ENCODE results near the gene RGS3. TPM values are rescaled to one million over a fixed set of nuclear protein-coding genes. Genes with fewer than 3 reads are reported as not detected.

RGS3 gene
- total and polyA plus RNA-seq, 10 of the 15 experiments (the other 5 are each of a cell fraction or from before 2014, with no cell fraction given), result 2.9 to 138 (median 28.8) TPM

GRCh38 chr9:113516840-113517577 is 53.5 kb downstream of the RGS3 start (continued):
- TF ChIP-seq SIX5 (IDR thresholded peaks at IDR 0.05; ENCODE audit: low read depth, low read length, severe bottlenecking), result no peak
- no peak for TF ChIP-seq BMI1 (IDR thresholded peaks at IDR 0.05; ENCODE audit: borderline replicate concordance)
- TF ChIP-seq SRF (IDR thresholded peaks at IDR 0.05; ENCODE audit: low read depth in 2 of 2, low read length in 2 of 2), result no peak
- TF ChIP-seq MTA3 (IDR thresholded peaks at IDR 0.05; ENCODE audit: borderline replicate concordance, low read length), result peak; percentile 73; the same call in 1 of the 2 replicates
- TF ChIP-seq CREM (IDR thresholded peaks at IDR 0.05; ENCODE audit: low read depth), result peak; percentile 67; the same call in 1 of the 2 replicates
- peak; percentile 96 for TF ChIP-seq MEF2B (IDR thresholded peaks at IDR 0.05; ENCODE audit: partially characterized antibody, poor library complexity, severe bottlenecking)
- TF ChIP-seq BCL3 (IDR thresholded peaks at IDR 0.05; ENCODE audit: borderline replicate concordance, insufficient read depth, low read depth, low read length, poor library complexity, severe bottlenecking), result peak; percentile 81
- no peak for TF ChIP-seq ZZZ3 (IDR thresholded peaks at IDR 0.05; ENCODE audit: control insufficient read depth, insufficient read length, low read depth)
- TF ChIP-seq, protein P1, sequence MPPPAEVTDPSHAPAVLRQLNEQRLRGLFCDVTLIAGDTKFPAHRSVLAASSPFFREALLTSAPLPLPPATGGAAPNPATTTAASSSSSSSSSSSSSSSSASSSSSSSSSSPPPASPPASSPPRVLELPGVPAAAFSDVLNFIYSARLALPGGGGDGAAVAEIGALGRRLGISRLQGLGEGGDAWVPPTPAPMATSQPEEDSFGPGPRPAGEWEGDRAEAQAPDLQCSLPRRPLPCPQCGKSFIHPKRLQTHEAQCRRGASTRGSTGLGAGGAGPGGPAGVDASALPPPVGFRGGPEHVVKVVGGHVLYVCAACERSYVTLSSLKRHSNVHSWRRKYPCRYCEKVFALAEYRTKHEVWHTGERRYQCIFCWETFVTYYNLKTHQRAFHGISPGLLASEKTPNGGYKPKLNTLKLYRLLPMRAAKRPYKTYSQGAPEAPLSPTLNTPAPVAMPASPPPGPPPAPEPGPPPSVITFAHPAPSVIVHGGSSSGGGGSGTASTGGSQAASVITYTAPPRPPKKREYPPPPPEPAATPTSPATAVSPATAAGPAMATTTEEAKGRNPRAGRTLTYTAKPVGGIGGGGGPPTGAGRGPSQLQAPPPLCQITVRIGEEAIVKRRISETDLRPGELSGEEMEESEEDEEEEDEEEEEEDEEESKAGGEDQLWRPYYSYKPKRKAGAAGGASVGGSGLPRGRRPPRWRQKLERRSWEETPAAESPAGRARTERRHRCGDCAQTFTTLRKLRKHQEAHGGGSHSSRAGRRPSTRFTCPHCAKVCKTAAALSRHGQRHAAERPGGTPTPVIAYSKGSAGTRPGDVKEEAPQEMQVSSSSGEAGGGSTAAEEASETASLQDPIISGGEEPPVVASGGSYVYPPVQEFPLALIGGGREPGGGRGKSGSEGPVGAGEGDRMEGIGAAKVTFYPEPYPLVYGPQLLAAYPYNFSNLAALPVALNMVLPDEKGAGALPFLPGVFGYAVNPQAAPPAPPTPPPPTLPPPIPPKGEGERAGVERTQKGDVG (CRISPR knock-in tag; IDR thresholded peaks at IDR 0.05), result no peak
- TF ChIP-seq NBN (IDR thresholded peaks at IDR 0.05), result peak; percentile 98
- no peak for TF ChIP-seq KAT2A (conservative IDR thresholded peaks at IDR 0.05; ENCODE audit: control insufficient read depth, low read depth, low read length)
- peak; percentile 69; the same call in 1 of the 2 replicates for TF ChIP-seq CHD2 (IDR thresholded peaks at IDR 0.05; ENCODE audit: borderline replicate concordance, low read depth, low read length)
- TF ChIP-seq YY1 (IDR thresholded peaks at IDR 0.05; ENCODE audit: low read depth, low read length), result peak; percentile 26; the same call in 1 of the 2 replicates
- no peak for TF ChIP-seq WRNIP1 (IDR thresholded peaks at IDR 0.05; ENCODE audit: borderline replicate concordance, low read depth, low read length)
- TF ChIP-seq POLR2AphosphoS5 (IDR thresholded peaks at IDR 0.05; ENCODE audit: low read length), result peak; percentile 64; the same call in 1 of the 2 replicates
- TF ChIP-seq TBL1XR1 (IDR thresholded peaks at IDR 0.05; ENCODE audit: low read depth, low read length), result peak; percentile 66
- no peak for TF ChIP-seq STAT3 (IDR thresholded peaks at IDR 0.05; ENCODE audit: low read depth, low read length)
- no peak for TF ChIP-seq YBX1 (IDR thresholded peaks at IDR 0.05)
- peak; percentile 31; the same call in 1 of the 2 replicates for TF ChIP-seq NR2C1 (IDR thresholded peaks at IDR 0.05)
- TF ChIP-seq, protein P2, sequence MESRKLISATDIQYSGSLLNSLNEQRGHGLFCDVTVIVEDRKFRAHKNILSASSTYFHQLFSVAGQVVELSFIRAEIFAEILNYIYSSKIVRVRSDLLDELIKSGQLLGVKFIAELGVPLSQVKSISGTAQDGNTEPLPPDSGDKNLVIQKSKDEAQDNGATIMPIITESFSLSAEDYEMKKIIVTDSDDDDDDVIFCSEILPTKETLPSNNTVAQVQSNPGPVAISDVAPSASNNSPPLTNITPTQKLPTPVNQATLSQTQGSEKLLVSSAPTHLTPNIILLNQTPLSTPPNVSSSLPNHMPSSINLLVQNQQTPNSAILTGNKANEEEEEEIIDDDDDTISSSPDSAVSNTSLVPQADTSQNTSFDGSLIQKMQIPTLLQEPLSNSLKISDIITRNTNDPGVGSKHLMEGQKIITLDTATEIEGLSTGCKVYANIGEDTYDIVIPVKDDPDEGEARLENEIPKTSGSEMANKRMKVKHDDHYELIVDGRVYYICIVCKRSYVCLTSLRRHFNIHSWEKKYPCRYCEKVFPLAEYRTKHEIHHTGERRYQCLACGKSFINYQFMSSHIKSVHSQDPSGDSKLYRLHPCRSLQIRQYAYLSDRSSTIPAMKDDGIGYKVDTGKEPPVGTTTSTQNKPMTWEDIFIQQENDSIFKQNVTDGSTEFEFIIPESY (IDR thresholded peaks at IDR 0.05), result no peak
- no peak for TF ChIP-seq HDAC2 (IDR thresholded peaks at IDR 0.05)
- peak; percentile 66 for TF ChIP-seq NFIC (IDR thresholded peaks at IDR 0.05; ENCODE audit: low read depth, low read length)
- TF ChIP-seq ZBED1 (IDR thresholded peaks at IDR 0.05; ENCODE audit: borderline replicate concordance), result peak; percentile 85; the same call in 1 of the 2 replicates
- peak; percentile 54 for TF ChIP-seq POLR2A (IDR thresholded peaks at IDR 0.05; ENCODE audit: low read depth, low read length)
- peak; percentile 47 for TF ChIP-seq BCL11A (IDR thresholded peaks at IDR 0.05; ENCODE audit: low read depth, low read length)

All from GM12878 (cell line).